NCI-H2227 (cell line): ENCODE results near the gene TMEM270.

Source experiments
- DNase-seq: peaks from one replicate; lab custom pipeline; 2025; ENCODE audit not compliant: unreplicated experiment; lab: John Stamatoyannopoulos, UW

The TMEM270 gene

DNA sequence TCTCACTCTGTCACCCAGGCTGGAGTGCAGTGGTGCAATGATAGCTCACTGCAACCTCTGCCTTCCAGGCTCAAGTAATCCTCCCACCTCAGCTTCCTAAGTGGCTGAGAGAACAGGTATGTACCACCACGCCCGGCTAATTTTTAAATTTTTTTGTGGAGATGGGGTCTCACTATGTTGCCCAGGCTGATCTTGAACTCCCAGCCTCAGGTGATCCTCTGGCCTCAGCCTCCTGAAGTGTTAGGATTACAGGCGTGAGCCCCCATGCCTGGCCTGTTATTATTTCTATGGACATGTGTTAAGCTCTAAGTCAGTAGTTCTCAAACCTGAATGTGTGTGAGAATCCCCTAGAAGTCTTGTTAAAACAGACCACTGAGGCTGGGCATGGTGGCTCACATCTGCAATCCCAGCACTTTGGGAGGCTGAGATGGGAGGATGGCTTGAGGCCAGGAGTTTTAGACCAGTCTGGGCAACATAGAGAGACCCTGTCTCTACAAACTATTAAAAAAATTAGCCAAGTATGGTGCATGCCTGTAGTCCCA, 24.5 kb downstream of the TMEM270 start:
- DNase-seq: no peak

- no peak for DNase-seq
These were observed 25.2 kb downstream of the TMEM270 start for GRCh38 chr7:73885975-73886798.

GRCh38 chr7:73887762-73888161, 26.8 kb downstream of the TMEM270 start:
- DNase-seq: no peak

DNA sequence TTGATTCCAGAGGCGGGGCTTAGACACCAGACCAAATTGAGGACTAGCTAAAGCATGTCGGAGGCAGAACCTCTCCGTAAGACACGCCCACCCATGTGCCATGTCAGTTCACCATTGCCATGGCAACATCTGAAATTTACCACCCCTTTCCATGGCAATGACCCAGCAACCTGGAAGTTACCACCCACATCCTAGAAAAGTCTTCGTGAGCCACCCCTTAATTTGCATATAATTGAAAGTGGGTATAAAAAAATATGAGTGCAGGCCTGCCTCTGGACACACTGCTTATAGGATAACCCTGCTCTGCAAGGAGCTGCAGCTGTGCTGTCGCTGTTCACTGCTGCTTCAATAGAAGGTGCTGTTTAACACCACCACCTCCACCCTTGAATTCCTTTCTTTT, 28.0 kb downstream of the TMEM270 start:
- no peak for DNase-seq

- DNase-seq: no peak
These were observed 29.7 kb downstream of the TMEM270 start for GRCh38 chr7:73890555-73891147.

DNA sequence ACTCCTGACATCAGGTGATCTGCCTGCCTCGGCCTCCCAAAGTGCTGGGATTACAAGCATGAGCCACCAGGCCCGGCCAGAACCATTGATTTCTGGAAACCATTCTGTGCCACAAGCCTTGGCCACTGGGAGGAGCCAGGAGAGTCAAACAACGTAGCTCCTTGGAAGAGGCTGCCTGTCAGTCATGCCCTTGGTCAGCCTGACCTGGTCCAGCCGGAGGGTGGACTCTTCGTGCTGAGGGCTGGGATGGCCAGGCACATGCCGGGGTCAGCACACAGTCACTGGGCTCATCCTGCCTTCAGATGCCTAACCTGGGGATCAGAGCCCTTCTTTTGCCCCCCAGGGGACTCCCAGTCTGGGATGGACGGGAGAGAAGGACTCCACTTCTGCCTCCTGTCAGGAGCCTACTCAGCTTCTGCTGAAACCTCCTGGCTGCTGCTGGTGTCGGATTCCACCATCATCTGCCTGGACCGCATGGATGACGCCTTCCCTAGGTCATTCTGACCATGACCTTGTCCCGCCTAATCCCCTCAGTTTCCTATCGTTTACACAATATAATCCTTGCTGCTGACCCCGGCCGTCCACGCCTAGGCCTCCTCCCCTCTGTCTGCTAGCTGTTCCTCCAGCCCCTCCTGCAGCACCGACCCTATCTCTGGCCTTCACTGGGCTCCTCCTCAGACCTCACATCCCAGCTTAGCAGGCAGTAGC, 30.4 kb downstream of the TMEM270 start:
- no peak for DNase-seq

DNA sequence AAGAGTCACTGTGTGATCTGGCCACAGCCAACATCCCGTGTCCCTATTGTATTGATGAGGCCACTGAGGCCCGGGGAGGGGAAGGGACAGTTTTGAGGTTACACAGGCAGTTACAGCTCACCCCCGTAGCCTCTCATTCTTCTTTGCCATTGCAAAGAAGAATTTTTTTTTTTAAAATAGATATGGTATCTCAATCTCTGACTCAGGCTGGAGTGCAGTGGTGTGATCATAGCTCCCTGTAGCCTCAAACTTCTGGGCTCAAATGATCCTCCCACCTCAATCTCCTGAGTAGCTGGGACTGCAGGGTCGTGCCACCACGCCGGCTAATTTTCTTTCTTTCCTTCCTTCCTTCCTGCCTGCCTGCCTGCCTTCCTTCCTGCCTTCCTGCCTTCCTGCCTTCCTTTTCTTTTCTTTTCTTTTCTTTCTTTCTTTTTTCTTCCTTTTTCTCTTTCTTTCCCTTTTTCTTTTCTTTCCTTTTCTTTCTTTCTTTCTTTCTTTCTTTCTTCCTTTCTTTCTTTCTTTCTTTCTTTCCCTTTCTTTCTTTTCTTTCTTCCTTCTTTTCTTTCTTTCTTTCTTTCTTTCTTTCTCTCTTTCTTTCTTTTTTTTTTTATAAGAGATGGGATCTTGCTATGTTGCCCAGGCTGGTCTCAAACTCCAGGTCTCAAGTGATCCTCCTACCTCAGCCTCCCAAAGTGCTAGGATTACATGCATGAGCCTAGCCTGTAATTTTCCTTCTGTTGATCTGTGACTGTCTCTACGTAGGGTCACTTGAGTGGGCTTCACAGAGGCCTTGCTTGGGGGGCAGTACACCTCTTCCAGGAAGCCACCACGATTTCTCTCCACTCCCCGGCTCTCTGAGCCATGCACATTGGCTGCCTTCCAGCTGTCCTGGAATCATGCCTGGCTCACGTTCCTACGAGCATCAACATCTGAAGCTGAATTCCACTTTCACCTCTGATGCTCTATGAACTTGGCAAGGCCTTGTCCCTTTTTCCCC, 31.3 kb downstream of the TMEM270 start:
- no peak for DNase-seq

GRCh38 chr7:73893342-73894101, 32.6 kb downstream of the TMEM270 start:
- DNase-seq: no peak

DNA sequence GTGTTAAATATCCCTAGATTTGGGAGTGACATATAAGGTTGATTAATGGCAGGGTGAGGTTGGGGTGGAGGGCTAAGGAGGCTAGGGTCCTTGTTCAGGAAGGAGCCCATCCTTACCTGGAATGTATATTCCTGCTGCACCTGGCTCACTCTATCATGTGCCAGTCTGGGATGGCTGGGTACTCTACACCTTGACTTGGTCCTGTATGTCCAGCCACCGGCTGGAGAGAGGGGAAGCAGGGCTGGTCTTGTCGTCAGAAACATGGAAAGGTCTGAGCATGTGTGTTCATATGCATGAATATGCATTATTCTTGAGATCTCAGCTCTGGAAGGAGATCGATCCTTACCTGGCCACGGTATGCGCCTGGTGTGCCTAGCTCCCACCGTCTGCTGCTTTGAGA, 33.2 kb downstream of the TMEM270 start:
- no peak for DNase-seq

DNA sequence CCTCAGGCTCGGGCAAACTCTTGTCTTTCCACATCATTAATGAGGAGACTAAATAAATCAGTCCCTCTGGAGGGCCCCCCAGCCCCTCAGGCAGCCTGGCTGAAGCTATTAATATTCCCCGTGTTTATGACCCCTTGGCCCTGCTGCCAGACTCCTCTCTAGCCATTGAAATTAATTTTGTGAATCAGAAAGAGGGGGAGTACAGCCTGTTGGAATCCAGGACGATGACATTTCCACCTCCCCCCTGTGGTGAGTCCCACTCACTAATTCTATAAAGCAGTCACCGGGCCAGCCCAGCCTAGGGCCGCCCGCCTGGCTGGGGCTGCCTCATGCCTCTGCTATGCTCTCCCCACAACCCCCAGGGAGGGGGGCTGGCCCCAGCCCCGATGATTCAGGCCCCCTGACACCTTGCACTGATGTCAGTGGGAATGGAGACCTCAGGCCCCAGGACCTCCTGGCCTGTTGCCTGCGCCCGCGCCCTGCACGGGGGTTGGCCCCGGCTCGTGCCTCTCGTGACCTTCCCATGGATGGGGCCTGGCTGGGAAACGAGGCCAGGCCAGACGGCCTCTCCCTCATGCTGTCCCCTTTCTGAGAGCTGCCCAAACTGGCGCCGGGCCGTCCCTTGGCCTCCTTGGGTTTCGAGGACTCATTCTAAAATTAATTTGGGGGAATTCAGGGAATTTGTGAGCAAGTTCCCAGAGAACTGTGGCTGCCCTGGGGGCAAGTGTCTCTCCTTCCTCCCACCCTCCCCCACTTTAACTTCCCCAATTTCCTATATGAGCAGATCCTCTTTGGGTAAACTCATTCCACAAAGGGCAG, 34.0 kb downstream of the TMEM270 start:
- DNase-seq: no peak

DNA sequence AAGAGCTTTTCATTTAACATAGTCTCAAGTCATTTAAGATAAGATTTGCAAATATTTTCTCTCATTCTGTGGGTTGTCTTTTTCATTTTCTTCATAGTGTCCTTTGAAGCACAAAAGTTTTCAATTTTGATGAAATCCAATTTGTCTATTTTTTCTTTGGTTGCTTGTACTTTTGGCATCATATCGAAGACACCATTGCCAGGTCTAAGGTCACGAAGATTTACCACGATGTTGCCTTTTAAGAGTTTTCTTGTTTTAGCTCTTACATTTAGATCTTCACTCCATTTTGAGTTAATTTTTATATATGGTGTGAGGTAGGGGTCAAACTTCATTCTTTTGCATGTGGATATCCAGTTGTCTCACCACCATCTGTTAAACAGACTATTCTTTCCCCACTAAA, 34.7 kb downstream of the TMEM270 start:
- no peak for DNase-seq

- DNase-seq: no peak
These were observed 35.5 kb downstream of the TMEM270 start for GRCh38 chr7:73896454-73896853.

GRCh38 chr7:73899731-73900142, 38.8 kb downstream of the TMEM270 start:
- no peak for DNase-seq

- no peak for DNase-seq
These were observed 39.3 kb downstream of the TMEM270 start for GRCh38 chr7:73900286-73900685.

- no peak for DNase-seq
These were observed 40.4 kb downstream of the TMEM270 start for GRCh38 chr7:73901231-73901822.

GRCh38 chr7:73901823-73902597, 41.1 kb downstream of the TMEM270 start:
- no peak for DNase-seq

- DNase-seq: no peak
These were observed 42.6 kb downstream of the TMEM270 start for GRCh38 chr7:73903321-73904218.
